ENCODE results near the gene RPL13.

DNA sequence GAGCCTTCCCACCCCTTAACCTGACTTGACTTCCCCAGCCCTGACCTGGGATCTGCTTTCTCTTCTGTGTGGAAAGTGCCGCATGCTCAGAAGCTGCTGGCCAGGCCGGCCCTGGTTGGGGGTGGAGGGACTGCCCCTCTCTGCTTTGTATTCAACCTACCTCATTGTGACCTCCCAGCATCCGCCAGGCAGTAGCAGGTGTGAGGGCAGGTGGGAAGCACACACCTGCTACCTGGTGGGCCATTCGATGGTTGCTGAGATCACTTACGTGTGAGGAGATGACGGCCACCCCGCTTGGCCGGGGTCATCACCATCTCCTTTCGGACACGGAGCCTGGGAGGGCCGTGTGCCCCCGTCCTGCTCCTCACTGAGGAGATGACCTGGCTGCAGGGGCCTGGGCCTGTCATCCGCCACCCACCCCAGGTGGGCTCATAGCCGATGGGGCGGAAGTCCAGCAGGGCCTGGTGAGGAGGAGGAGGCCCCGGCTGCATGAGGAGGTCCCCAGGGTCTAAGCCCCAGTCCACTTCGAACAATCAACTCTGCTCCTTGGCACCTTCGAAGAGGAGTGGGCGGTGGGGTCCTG lies 22.2 kb downstream of the RPL13 start:
- TF ChIP-seq, protein P1, sequence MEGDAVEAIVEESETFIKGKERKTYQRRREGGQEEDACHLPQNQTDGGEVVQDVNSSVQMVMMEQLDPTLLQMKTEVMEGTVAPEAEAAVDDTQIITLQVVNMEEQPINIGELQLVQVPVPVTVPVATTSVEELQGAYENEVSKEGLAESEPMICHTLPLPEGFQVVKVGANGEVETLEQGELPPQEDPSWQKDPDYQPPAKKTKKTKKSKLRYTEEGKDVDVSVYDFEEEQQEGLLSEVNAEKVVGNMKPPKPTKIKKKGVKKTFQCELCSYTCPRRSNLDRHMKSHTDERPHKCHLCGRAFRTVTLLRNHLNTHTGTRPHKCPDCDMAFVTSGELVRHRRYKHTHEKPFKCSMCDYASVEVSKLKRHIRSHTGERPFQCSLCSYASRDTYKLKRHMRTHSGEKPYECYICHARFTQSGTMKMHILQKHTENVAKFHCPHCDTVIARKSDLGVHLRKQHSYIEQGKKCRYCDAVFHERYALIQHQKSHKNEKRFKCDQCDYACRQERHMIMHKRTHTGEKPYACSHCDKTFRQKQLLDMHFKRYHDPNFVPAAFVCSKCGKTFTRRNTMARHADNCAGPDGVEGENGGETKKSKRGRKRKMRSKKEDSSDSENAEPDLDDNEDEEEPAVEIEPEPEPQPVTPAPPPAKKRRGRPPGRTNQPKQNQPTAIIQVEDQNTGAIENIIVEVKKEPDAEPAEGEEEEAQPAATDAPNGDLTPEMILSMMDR (IDR thresholded peaks at IDR 0.05) = no peak
- TF ChIP-seq POLR2A (IDR thresholded peaks at IDR 0.05) = no peak

Data from Peyer's patch (tissue), 4 donors.